Neural crest cell (in vitro differentiated cells): Measurements from ENCODE around the gene TEPSIN. TPM values are rescaled to one million over a fixed set of nuclear protein-coding genes. Genes with fewer than 3 reads are reported as not detected.

Source experiments
- DNase-seq: peaks from one replicate; pipeline ENCODE4 v3.0.0; 2021; ENCODE audit warnings: low read depth, mixed read lengths, low spot score
- H3K27ac Mint-ChIP-seq: one replicate; pipeline ENCODE4 v1.8.0; 2021; ENCODE audit warnings: mild to moderate bottlenecking, mixed read lengths; ENCODE audit not compliant: unreplicated experiment
- H3K27me3 Mint-ChIP-seq: 2 replicates; pipeline ENCODE4 v1.8.0; 2021; ENCODE audit warnings: low read depth, mild to moderate bottlenecking, mixed read lengths
- H3K36me3 Mint-ChIP-seq: 2 replicates; pipeline ENCODE4 v1.8.0; 2021; ENCODE audit warnings: low read depth, mild to moderate bottlenecking, mixed read lengths
- H3K4me1 Mint-ChIP-seq: 2 replicates; pipeline ENCODE4 v1.8.0; 2021; ENCODE audit warnings: mixed read lengths
- H3K4me3 Mint-ChIP-seq: one replicate; pipeline ENCODE4 v1.8.0; 2021; ENCODE audit warnings: mild to moderate bottlenecking, mixed read lengths
- H3K9me3 Mint-ChIP-seq: 2 replicates; pipeline ENCODE4 v1.8.0; 2021; ENCODE audit warnings: mixed read lengths
- total RNA-seq: library from RNA; stranded (reverse); gene quantifications from 2 replicates; pipeline ENCODE4 v1.2.1, GENCODE V29; 2021
- TF ChIP-seq, protein P1 (sequence below): fragments of 200-600 bp; sonication (generic); conservative IDR thresholded peaks from 2 replicates; pipeline ENCODE4 v1.5.0; 2021; ENCODE audit warnings: antibody characterized with exemption, mild to moderate bottlenecking

Gene TEPSIN
- total RNA-seq, 1 donor from 2014 or later = 40.4 TPM

DNA sequence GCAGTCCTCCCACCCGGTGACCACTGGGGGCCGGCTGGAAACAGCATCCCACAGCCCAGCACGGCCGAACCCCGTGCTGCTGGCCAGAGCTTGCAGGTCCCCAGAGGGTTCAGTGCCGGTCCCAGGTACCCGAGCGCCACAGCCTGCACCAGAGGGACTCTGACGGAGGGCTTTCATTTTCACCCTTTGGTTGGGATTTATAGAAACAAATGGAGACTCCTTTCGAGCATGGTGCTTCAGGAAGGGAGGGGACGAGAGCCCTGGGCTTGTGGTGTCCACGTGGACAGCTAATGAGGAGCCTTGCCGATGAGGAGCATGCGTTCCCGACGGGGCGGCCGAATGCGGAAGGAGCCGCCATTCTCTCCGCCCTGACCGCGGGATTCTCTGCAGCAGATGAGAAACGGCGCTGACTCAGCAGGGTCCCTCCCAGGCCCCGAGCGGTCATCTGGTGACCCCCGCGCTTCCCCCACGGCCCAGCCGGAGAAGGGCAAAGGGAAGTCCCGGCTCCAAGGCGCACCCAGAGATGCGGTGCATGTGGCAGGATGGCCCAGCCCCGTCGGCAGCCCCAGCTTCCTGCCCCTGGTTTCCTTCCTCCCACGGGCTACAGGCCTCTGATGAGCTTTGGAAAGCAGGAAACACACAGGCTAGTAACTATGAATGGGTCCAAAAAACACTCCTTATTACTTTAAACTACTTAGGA, 46.5 kb upstream of the TEPSIN start:
- no peaks in the 10 kb centered on the region for H3K36me3 Mint-ChIP-seq
- no peak for DNase-seq
- peaks cover 11% of the 10 kb centered on the region for H3K4me1 Mint-ChIP-seq
- H3K27me3 Mint-ChIP-seq = no peaks in the 10 kb centered on the region
- H3K27ac Mint-ChIP-seq = peak overlapping the region; percentile 71
- peak overlapping the region; percentile 25 for H3K4me3 Mint-ChIP-seq
- TF ChIP-seq, protein P1, sequence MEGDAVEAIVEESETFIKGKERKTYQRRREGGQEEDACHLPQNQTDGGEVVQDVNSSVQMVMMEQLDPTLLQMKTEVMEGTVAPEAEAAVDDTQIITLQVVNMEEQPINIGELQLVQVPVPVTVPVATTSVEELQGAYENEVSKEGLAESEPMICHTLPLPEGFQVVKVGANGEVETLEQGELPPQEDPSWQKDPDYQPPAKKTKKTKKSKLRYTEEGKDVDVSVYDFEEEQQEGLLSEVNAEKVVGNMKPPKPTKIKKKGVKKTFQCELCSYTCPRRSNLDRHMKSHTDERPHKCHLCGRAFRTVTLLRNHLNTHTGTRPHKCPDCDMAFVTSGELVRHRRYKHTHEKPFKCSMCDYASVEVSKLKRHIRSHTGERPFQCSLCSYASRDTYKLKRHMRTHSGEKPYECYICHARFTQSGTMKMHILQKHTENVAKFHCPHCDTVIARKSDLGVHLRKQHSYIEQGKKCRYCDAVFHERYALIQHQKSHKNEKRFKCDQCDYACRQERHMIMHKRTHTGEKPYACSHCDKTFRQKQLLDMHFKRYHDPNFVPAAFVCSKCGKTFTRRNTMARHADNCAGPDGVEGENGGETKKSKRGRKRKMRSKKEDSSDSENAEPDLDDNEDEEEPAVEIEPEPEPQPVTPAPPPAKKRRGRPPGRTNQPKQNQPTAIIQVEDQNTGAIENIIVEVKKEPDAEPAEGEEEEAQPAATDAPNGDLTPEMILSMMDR = no peak
- no peaks in the 10 kb centered on the region for H3K9me3 Mint-ChIP-seq

DNA sequence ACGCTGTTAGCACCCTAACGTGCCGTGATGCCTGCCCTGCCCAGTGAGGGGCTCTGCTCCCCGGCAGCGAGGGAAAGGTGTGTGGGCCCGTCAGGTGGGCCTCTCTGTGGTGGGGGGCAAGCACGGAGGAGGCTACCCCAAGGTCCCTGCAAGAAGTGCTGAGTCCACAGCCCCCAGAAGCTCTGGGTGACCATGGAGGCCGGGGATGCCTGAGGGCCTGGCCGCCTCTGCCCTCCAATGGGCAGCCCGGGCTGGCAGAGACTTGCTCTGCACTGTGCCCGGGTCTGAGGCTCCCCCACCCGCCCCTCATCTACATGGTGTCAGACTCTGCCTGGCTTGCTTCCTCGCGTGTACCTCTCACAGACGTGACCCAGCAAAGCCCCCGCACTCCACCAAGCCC, 44.0 kb upstream of the TEPSIN start:
- Mint-ChIP-seq H3K9me3 (no peaks in the 10 kb centered on the region), H3K36me3 (no peaks in the 10 kb centered on the region), H3K4me3 (no peak overlapping the region), H3K27me3 (no peaks in the 10 kb centered on the region), H3K4me1 (peaks cover 11% of the 10 kb centered on the region), H3K27ac (no peak overlapping the region)
- TF ChIP-seq, protein P1 = no peak
- no peak for DNase-seq

DNA sequence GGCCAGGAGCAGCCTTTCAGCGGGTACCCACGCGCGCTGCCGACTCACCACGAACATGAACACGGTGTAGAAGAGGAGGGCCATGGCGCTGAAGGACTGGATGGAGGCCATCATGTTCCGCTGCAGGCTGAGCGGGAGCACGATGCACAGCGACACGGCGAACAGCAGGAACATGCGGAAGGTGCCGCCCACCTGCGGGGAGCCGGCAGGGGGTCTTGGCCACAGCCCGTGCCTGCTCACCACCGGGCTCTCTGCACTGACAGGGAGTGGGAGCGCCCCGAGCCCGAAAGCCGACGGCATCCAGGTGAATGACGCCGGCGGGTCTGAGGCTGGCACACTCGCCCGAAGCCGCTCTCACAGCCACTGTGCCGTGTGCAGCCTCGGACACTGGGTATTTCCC, 43.3 kb upstream of the TEPSIN start:
- Mint-ChIP-seq H3K27ac (no peak overlapping the region), H3K9me3 (no peaks in the 10 kb centered on the region), H3K4me3 (no peak overlapping the region), H3K4me1 (peaks cover 11% of the 10 kb centered on the region), H3K36me3 (no peaks in the 10 kb centered on the region), H3K27me3 (no peaks in the 10 kb centered on the region)
- no peak for DNase-seq
- TF ChIP-seq, protein P1 = no peak

DNA sequence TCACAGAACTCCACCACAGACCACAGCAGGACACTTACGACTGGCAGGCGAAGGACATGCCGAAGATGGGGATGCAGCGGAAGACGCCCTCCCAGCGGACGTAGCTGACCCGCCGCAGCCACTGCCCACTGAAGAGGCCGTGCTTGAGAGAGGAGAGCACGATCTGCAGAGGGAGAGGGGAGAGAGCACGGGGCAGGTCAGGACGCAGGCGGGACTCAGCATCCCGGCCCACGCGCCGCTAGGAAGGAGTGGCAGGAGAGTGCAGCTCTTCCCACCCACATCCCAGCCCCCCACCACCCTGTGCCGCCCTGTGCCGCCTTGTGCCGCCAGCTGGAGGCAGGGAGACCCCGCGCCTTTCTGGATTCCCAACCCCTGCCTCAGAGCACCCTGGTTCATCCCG, 41.7 kb upstream of the TEPSIN start:
- peaks cover 9% of the 10 kb centered on the region for H3K4me1 Mint-ChIP-seq
- DNase-seq = no peak
- H3K9me3 Mint-ChIP-seq = no peaks in the 10 kb centered on the region
- no peak overlapping the region for H3K27ac Mint-ChIP-seq
- no peak overlapping the region for H3K4me3 Mint-ChIP-seq
- H3K27me3 Mint-ChIP-seq = no peaks in the 10 kb centered on the region
- H3K36me3 Mint-ChIP-seq = peaks cover 3% of the 10 kb centered on the region
- TF ChIP-seq, protein P1 = no peak

DNA sequence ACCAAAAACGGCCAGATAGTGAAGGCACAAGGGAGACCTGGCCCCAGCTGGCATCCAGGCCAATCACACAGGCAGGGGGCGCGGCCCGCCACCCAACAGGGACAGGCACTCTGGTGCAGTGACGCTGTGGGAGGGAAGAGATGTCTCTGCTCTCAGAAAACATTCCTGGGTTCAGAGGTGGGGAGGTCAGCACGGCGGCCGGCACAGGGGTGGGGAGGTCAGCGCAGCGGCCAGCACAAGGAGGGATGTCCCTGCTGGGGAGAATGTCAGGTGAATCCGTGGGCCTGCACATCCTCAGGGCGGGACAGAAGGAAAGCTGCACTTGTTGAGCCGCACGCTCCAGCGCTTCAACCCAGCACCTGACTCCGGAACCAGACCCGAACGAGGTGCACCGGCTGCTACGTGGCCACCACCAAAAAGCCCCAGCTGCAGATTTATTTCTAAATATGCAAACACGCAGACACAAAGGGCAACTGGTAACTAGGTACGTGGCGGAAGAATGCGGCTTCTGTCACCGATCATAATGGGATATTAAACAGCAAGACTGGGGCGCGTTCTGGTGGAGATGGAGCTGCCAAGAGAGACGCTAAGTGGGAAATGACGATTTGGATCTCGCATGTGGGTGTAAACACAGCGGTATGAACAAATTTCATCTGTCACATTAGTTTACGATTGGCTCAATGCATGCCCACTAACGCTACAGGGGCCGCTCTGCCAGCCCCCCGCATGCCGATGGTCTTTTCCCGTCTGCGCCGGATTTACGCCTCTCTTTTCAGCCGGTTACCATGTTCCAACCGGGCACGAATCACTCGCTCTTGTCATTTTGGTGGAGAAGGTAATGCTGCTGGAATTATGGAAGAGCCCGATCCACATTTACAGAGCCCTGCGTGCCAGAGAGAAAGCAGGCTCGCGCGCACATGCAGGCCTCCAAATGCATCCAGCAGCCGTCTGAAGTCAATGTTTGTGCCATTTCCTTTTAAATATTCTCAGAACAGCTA, 40.7 kb upstream of the TEPSIN start:
- Mint-ChIP-seq H3K4me3 (no peak overlapping the region), H3K9me3 (no peaks in the 10 kb centered on the region), H3K4me1 (no peaks in the 10 kb centered on the region), H3K36me3 (peaks cover 3% of the 10 kb centered on the region), H3K27me3 (no peaks in the 10 kb centered on the region), H3K27ac (no peak overlapping the region)
- DNase-seq = no peak
- TF ChIP-seq, protein P1 = no peak
